Mesendoderm (in vitro differentiated cells): ENCODE results near the gene CACNG5.
A peak's percentile ranks its signal among the peaks of the same experiment; 100 is the strongest.

ENCODE experiments used
- DNase-seq: peaks from one replicate; pipeline ENCODE4 v3.0.0; 2013
- H2AK5ac ChIP-seq: 2 replicates; pipeline ENCODE4 v1.6.1; 2013; ENCODE audit warnings: low read length, inconsistent platforms
- H2BK120ac ChIP-seq: 2 replicates; pipeline ENCODE4 v1.6.1; 2013; ENCODE audit warnings: low read depth, mild to moderate bottlenecking, low read length, moderate library complexity, mixed read lengths
- H2BK15ac ChIP-seq: replicated peaks from 2 replicates; pipeline ENCODE4 v1.6.1; 2013; ENCODE audit warnings: low read depth, mild to moderate bottlenecking, moderate library complexity
- H2BK5ac ChIP-seq: 2 replicates; pipeline ENCODE4 v1.6.1; 2013; ENCODE audit warnings: low read length, inconsistent platforms
- H3K18ac ChIP-seq: 2 replicates; pipeline ENCODE4 v1.6.1; 2013; ENCODE audit warnings: mild to moderate bottlenecking, low read length, mixed read lengths
- H3K23ac ChIP-seq: one replicate; pipeline ENCODE4 v1.6.1; 2013; ENCODE audit warnings: low read length
- H3K27ac ChIP-seq: 2 replicates; pipeline ENCODE4 v1.5.1; 2013; ENCODE audit warnings: low read depth, mild to moderate bottlenecking, inconsistent platforms, low read length, moderate library complexity
- H3K27me3 ChIP-seq: 2 replicates; pipeline ENCODE4 v1.6.1; 2013; ENCODE audit warnings: low read length, control low read depth, mild to moderate bottlenecking, inconsistent platforms; ENCODE audit not compliant: insufficient read depth, poor library complexity
- H3K36me3 ChIP-seq: 2 replicates; pipeline ENCODE4 v1.6.1; 2013; ENCODE audit warnings: low read length, inconsistent platforms; ENCODE audit not compliant: control insufficient read depth, insufficient read depth
- H3K4ac ChIP-seq: one replicate; pipeline ENCODE4 v1.6.1; 2013; ENCODE audit warnings: low read depth, mild to moderate bottlenecking, low read length, moderate library complexity
- H3K4me1 ChIP-seq: 2 replicates; pipeline ENCODE4 v1.6.1; 2013; ENCODE audit warnings: low read depth, low read length, inconsistent platforms; ENCODE audit not compliant: control insufficient read depth
- H3K4me2 ChIP-seq: 2 replicates; pipeline ENCODE4 v1.6.1; 2013; ENCODE audit warnings: low read length
- H3K4me3 ChIP-seq: 2 replicates; pipeline ENCODE4 v1.5.1; 2013; ENCODE audit warnings: mild to moderate bottlenecking, low read length
- H3K56ac ChIP-seq: one replicate; pipeline ENCODE4 v1.6.1; 2013; ENCODE audit warnings: low read length
- H3K79me1 ChIP-seq: 2 replicates; pipeline ENCODE4 v1.6.1; 2013; ENCODE audit warnings: low read length, inconsistent platforms
- H3K79me2 ChIP-seq: 2 replicates; pipeline ENCODE4 v1.6.1; 2013; ENCODE audit warnings: mild to moderate bottlenecking, low read length; ENCODE audit not compliant: control insufficient read depth, insufficient read depth
- H3K9ac ChIP-seq: 2 replicates; pipeline ENCODE4 v1.6.1; 2013; ENCODE audit warnings: low read length, inconsistent platforms
- H4K5ac ChIP-seq: one replicate; pipeline ENCODE4 v1.6.1; 2013; ENCODE audit warnings: low read length
- H4K8ac ChIP-seq: one replicate; pipeline ENCODE4 v1.6.1; 2013; ENCODE audit warnings: low read depth, mild to moderate bottlenecking, control low read depth, low read length, moderate library complexity
- WGBS: extraction: QIAGEN DNeasy Blood & Tissue Kit; methylation state at CpG from one replicate; pipeline ENCODE4 v1.1.7; 2013; ENCODE audit warnings: low lambda C conversion rate, missing lambda C conversion rate; ENCODE audit not compliant: insufficient coverage; ENCODE audit errors: extremely low coverage; 5-methylcytosine and 5-hydroxymethylcytosine counted together

CACNG5 gene

GRCh38 chr17:66925811-66926500 lies 91.0 kb downstream of the CACNG5 start:
- H4K8ac ChIP-seq: no peak overlapping the region
- no peaks in the 10 kb centered on the region for H3K27me3 ChIP-seq
- no peaks in the 10 kb centered on the region for H3K4me1 ChIP-seq
- no peak overlapping the region for H2BK120ac ChIP-seq
- H3K36me3 ChIP-seq: no peaks in the 10 kb centered on the region
- no peak overlapping the region for H2AK5ac ChIP-seq
- H3K27ac ChIP-seq: no peak overlapping the region
- H3K9ac ChIP-seq: no peak overlapping the region
- H3K4ac ChIP-seq: no peak overlapping the region
- no peaks in the 10 kb centered on the region for H3K79me1 ChIP-seq
- no peak overlapping the region for H3K4me2 ChIP-seq
- H3K18ac ChIP-seq: no peak overlapping the region
- no peak overlapping the region for H4K5ac ChIP-seq
- no peak for DNase-seq
- no peak overlapping the region for H3K56ac ChIP-seq
- H2BK5ac ChIP-seq: no peak overlapping the region
- no CpG with 5 or more reads among the region's 8 CpGs for WGBS
- H3K23ac ChIP-seq: no peak overlapping the region
- no peaks in the 10 kb centered on the region for H3K79me2 ChIP-seq
- H3K4me3 ChIP-seq: no peak overlapping the region
- H2BK15ac ChIP-seq: no peak overlapping the region

GRCh38 chr17:66928949-66929348 lies 94.0 kb downstream of the CACNG5 start:
- Histone ChIP-seq H3K4me3 (no peak overlapping the region), H3K36me3 (no peaks in the 10 kb centered on the region), H4K5ac (no peak overlapping the region), H3K4me1 (no peaks in the 10 kb centered on the region), H3K4ac (no peak overlapping the region), H3K79me1 (no peaks in the 10 kb centered on the region), H3K4me2 (no peak overlapping the region), H2AK5ac (no peak overlapping the region), H3K27ac (no peak overlapping the region), H2BK15ac (no peak overlapping the region), H2BK120ac (no peak overlapping the region), H3K9ac (no peak overlapping the region), H3K18ac (no peak overlapping the region), H3K79me2 (no peaks in the 10 kb centered on the region), H2BK5ac (no peak overlapping the region), H3K56ac (no peak overlapping the region), H3K27me3 (no peaks in the 10 kb centered on the region), H4K8ac (no peak overlapping the region), H3K23ac (no peak overlapping the region)
- no peak for DNase-seq
- WGBS: no CpG with 5 or more reads among the region's 5 CpGs

DNA sequence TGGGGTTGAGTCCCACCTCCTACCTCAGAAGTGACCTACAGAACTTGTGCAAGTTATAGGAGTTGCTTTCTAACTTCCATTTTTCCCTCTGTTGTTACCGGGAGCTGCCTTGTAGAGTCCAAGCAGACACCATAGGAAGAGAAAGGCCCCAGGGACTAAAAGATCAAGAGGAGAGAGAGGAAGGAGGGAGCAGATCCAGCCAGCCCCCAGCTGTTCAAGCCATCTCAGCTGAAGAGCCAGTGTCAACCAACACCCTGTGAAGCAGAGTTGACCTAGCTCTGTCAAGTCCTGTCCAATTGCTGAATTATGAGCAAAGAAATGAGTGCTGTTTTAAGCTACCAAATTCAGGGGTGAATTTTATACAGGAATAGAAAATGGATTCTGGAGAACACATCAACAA lies 94.7 kb downstream of the CACNG5 start:
- Histone ChIP-seq H3K4ac (no peak overlapping the region), H2BK120ac (no peak overlapping the region), H3K27me3 (no peaks in the 10 kb centered on the region), H3K23ac (no peak overlapping the region), H3K36me3 (no peaks in the 10 kb centered on the region), H4K8ac (no peak overlapping the region), H3K79me1 (no peaks in the 10 kb centered on the region), H3K18ac (no peak overlapping the region), H2BK5ac (no peak overlapping the region), H3K4me3 (no peak overlapping the region), H3K79me2 (no peaks in the 10 kb centered on the region), H3K4me1 (no peaks in the 10 kb centered on the region), H2AK5ac (no peak overlapping the region), H3K9ac (no peak overlapping the region), H3K56ac (no peak overlapping the region), H2BK15ac (no peak overlapping the region), H4K5ac (no peak overlapping the region), H3K4me2 (no peak overlapping the region), H3K27ac (no peak overlapping the region)
- no CpG with 5 or more reads among the region's 1 CpG for WGBS
- DNase-seq: no peak

- H3K4me2 ChIP-seq: no peak overlapping the region
- H3K23ac ChIP-seq: no peak overlapping the region
- no peak overlapping the region for H3K56ac ChIP-seq
- no peak overlapping the region for H3K4me3 ChIP-seq
- H4K5ac ChIP-seq: no peak overlapping the region
- no peak overlapping the region for H4K8ac ChIP-seq
- no peaks in the 10 kb centered on the region for H3K4me1 ChIP-seq
- no peak overlapping the region for H2BK120ac ChIP-seq
- H3K79me1 ChIP-seq: no peaks in the 10 kb centered on the region
- H3K27ac ChIP-seq: no peak overlapping the region
- no CpG with 5 or more reads among the region's 3 CpGs for WGBS
- no peak overlapping the region for H2AK5ac ChIP-seq
- no peak overlapping the region for H2BK15ac ChIP-seq
- peak; percentile 65 for DNase-seq
- no peaks in the 10 kb centered on the region for H3K27me3 ChIP-seq
- no peaks in the 10 kb centered on the region for H3K79me2 ChIP-seq
- H3K18ac ChIP-seq: no peak overlapping the region
- no peaks in the 10 kb centered on the region for H3K36me3 ChIP-seq
- no peak overlapping the region for H3K9ac ChIP-seq
- H2BK5ac ChIP-seq: no peak overlapping the region
- no peak overlapping the region for H3K4ac ChIP-seq
These were observed 96.0 kb downstream of the CACNG5 start for GRCh38 chr17:66930933-66931332.

- no peak overlapping the region for H2AK5ac ChIP-seq
- H2BK120ac ChIP-seq: no peak overlapping the region
- no peak overlapping the region for H3K23ac ChIP-seq
- H3K4me3 ChIP-seq: no peak overlapping the region
- H4K5ac ChIP-seq: no peak overlapping the region
- no peak overlapping the region for H3K4me2 ChIP-seq
- DNase-seq: no peak
- no peak overlapping the region for H4K8ac ChIP-seq
- H3K56ac ChIP-seq: no peak overlapping the region
- H3K4me1 ChIP-seq: no peaks in the 10 kb centered on the region
- no peaks in the 10 kb centered on the region for H3K27me3 ChIP-seq
- H3K79me2 ChIP-seq: no peaks in the 10 kb centered on the region
- no peak overlapping the region for H2BK5ac ChIP-seq
- WGBS: no CpG with 5 or more reads among the region's 2 CpGs
- H3K79me1 ChIP-seq: no peaks in the 10 kb centered on the region
- no peak overlapping the region for H3K4ac ChIP-seq
- H3K18ac ChIP-seq: no peak overlapping the region
- no peak overlapping the region for H3K9ac ChIP-seq
- no peak overlapping the region for H3K27ac ChIP-seq
- H3K36me3 ChIP-seq: no peaks in the 10 kb centered on the region
- no peak overlapping the region for H2BK15ac ChIP-seq
These were observed 97.4 kb downstream of the CACNG5 start for GRCh38 chr17:66932311-66932710.

DNA sequence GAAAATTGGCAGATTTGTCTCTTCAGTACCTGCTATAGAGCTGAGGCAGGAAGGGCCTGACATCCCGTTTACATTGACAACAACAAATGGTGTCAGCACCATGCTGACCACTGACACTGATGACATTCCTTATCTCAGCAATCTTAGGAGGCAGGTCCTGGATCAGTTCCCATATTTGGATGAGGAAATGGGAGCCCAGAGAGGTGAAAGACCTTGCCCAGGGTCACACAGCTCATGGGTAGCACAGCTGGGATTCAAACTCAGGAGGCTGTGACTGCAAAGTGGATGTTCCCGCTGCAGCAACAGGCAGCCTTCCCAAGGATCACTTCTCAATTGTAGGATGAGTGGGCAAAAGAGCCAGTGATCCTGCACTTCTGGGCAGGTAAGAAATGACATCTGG lies 99.1 kb downstream of the CACNG5 start:
- H3K4me2 ChIP-seq: no peak overlapping the region
- no peaks in the 10 kb centered on the region for H3K36me3 ChIP-seq
- H4K8ac ChIP-seq: no peak overlapping the region
- no peak overlapping the region for H3K9ac ChIP-seq
- H2BK15ac ChIP-seq: no peak overlapping the region
- no peak overlapping the region for H2BK5ac ChIP-seq
- H3K56ac ChIP-seq: no peak overlapping the region
- no peak overlapping the region for H3K4ac ChIP-seq
- no peak overlapping the region for H3K27ac ChIP-seq
- H3K79me1 ChIP-seq: no peaks in the 10 kb centered on the region
- DNase-seq: no peak
- no peaks in the 10 kb centered on the region for H3K27me3 ChIP-seq
- H3K79me2 ChIP-seq: no peaks in the 10 kb centered on the region
- no peak overlapping the region for H2BK120ac ChIP-seq
- WGBS: no CpG with 5 or more reads among the region's 2 CpGs
- H4K5ac ChIP-seq: no peak overlapping the region
- no peaks in the 10 kb centered on the region for H3K4me1 ChIP-seq
- H3K23ac ChIP-seq: no peak overlapping the region
- H3K18ac ChIP-seq: no peak overlapping the region
- no peak overlapping the region for H2AK5ac ChIP-seq
- H3K4me3 ChIP-seq: no peak overlapping the region
